ENCODE measurements around the gene PLCH1.

Gene PLCH1

DNA sequence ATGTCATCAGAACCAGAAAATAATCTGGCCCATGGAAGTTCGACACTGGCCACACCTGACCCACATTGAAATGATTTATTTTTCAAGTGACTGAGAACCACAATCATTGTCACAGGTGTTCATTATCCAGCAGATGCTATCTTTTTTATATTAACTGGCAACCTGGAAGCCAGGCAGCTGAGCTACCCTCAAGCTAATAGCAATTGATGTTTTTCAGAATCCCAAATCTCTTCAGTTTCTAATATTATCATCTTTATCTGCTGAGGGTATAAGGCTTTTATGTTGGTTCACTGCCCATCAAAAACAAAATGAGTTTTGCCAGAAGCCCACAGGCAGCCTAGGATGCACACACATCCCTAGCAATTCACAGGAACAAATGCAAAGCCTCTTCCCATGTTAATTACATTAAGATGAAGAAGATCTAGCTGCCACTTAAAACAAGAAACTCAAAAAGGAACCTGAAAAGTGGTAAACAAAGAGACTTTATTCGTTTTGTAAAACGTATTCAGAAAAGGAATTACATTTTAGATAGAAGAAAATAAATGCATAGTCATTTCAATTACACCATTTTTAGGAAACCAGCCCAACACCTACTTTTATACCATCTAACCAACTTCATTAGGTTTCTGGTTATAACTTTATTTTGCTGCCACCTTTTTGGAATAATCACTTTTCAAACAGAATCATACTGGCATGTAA lies 410.5 kb downstream of the PLCH1 start:
- DNase-seq, result no peak
- H3K36me3 ChIP-seq (replicated peaks), result no peaks in the 10 kb centered on the region
- H3K27me3 ChIP-seq (replicated peaks), result no peaks in the 10 kb centered on the region
- H3K27ac ChIP-seq, result no peak overlapping the region
- no peak overlapping the region for H3K4me3 ChIP-seq (ENCODE audit: low read depth, low read length)
- TF ChIP-seq, protein P1, sequence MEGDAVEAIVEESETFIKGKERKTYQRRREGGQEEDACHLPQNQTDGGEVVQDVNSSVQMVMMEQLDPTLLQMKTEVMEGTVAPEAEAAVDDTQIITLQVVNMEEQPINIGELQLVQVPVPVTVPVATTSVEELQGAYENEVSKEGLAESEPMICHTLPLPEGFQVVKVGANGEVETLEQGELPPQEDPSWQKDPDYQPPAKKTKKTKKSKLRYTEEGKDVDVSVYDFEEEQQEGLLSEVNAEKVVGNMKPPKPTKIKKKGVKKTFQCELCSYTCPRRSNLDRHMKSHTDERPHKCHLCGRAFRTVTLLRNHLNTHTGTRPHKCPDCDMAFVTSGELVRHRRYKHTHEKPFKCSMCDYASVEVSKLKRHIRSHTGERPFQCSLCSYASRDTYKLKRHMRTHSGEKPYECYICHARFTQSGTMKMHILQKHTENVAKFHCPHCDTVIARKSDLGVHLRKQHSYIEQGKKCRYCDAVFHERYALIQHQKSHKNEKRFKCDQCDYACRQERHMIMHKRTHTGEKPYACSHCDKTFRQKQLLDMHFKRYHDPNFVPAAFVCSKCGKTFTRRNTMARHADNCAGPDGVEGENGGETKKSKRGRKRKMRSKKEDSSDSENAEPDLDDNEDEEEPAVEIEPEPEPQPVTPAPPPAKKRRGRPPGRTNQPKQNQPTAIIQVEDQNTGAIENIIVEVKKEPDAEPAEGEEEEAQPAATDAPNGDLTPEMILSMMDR (IDR thresholded peaks at IDR 0.05; ENCODE audit: low read depth, low read length, missing control alignments), result no peak
- in situ Hi-C loops (cut with HindIII; ENCODE audit: low pct_ligation_motif_present, low sequenced_read_pairs), result no loop called here

DNA sequence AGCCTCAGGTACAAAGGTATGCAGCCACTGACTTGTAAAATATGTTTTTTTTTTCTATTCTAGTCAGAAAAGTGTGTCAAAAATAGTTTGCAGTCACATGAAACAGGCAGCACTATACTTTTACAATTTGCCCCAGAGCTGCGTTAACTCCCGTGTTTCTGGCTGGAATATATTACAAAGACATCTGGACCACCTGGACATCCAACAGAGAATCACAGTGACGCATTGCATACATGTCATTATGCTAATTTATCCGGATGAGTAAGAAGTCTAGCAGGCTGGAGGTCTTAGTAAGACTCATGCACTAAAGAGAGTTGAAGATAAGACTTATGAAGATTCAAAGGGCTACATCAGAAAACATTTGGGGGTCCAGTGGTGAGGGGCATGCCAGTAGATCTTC lies 412.2 kb downstream of the PLCH1 start:
- TF ChIP-seq, protein P1 (IDR thresholded peaks at IDR 0.05; ENCODE audit: low read depth, low read length, missing control alignments), result no peak
- in situ Hi-C loops (cut with HindIII; ENCODE audit: low pct_ligation_motif_present, low sequenced_read_pairs), result no loop called here

DNA sequence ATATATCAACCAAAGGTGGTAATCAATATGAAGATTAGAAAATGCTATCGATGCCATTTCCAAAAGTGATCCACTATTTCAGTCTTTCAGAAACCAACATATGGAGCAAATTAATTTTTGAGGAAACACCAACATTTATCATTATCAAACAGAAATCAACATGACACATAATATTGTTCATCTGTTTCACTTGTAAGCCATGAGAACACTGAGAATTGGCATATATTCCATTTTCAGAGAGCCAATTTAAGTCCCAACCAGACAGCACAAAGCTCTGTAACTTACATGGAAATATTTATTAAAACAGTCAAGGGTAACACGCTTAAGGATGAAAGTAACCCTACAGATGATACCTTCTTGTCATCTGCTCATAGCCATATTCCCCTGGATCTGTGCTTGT lies 413.8 kb downstream of the PLCH1 start:
- in situ Hi-C loops (cut with HindIII; ENCODE audit: low pct_ligation_motif_present, low sequenced_read_pairs), result no loop called here
- H3K36me3 ChIP-seq (replicated peaks), result no peaks in the 10 kb centered on the region
- DNase-seq, result no peak
- no peak overlapping the region for H3K27ac ChIP-seq
- TF ChIP-seq, protein P1 (IDR thresholded peaks at IDR 0.05; ENCODE audit: low read depth, low read length, missing control alignments), result no peak
- no peak overlapping the region for H3K4me3 ChIP-seq (ENCODE audit: low read depth, low read length)
- no peaks in the 10 kb centered on the region for H3K27me3 ChIP-seq (replicated peaks)

More for the DNA sequence above, 412.2 kb downstream of the PLCH1 start:
- H3K27ac ChIP-seq, result no peak overlapping the region
- H3K4me3 ChIP-seq (ENCODE audit: low read depth, low read length), result no peak overlapping the region
- DNase-seq, result no peak
- H3K36me3 ChIP-seq (replicated peaks), result no peaks in the 10 kb centered on the region
- H3K27me3 ChIP-seq (replicated peaks), result no peaks in the 10 kb centered on the region

DNA sequence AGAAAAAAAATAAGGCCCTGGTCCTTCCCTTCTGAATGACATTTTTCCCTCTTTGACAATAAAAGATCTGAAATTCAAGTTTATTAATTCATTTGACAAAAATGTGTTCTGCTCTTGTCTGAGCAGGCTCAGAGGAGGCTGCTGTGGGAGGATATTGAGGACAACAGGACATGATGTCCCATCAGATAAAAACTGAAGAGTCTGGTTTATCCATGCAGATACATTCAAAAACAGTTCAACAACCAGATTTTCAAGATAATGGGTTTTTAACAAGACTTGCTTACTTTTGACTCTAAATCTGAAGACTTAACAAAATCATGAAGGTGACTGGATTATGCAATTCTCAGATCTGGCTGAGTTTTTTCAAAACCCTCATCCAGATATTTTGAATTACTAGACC lies 414.5 kb downstream of the PLCH1 start:
- Histone ChIP-seq H3K27ac (no peak overlapping the region), H3K27me3 (replicated peaks) (no peaks in the 10 kb centered on the region), H3K36me3 (replicated peaks) (no peaks in the 10 kb centered on the region), H3K4me3 (ENCODE audit: low read depth, low read length) (no peak overlapping the region)
- in situ Hi-C loops (cut with HindIII; ENCODE audit: low pct_ligation_motif_present, low sequenced_read_pairs), result no loop called here
- TF ChIP-seq, protein P1 (IDR thresholded peaks at IDR 0.05; ENCODE audit: low read depth, low read length, missing control alignments), result no peak
- DNase-seq, result no peak

DNA sequence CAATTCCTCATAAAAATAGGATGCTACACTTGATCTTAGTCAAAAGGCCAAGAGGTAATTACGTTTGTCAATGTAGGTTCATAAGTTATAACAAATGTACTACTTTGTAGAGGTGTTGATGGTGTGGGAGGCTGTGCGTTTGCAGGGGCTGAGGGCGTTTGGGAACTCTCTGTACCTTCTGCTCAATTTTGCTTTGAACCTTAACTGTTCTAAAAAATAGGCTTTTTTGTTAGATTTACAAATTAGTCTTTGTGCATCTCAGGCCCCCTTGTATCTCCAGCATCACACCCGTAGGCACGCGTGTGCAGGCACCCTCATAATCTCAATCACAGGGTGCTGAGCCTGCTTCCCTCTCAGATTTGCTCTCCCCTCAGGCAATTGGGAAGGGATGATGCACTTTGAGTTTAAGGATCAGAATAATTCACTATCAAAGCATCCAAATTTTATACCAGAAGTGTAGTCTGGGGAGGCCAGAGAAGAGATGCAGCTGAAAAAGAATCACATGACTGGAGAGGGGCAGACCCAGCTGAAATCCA lies 415.3 kb downstream of the PLCH1 start:
- DNase-seq, result no peak
- in situ Hi-C loops (cut with HindIII; ENCODE audit: low pct_ligation_motif_present, low sequenced_read_pairs), result no loop called here
- Histone ChIP-seq H3K36me3 (replicated peaks) (no peaks in the 10 kb centered on the region), H3K4me3 (ENCODE audit: low read depth, low read length) (no peak overlapping the region), H3K27me3 (replicated peaks) (no peaks in the 10 kb centered on the region), H3K27ac (no peak overlapping the region)
- TF ChIP-seq, protein P1 (IDR thresholded peaks at IDR 0.05; ENCODE audit: low read depth, low read length, missing control alignments), result no peak

DNA sequence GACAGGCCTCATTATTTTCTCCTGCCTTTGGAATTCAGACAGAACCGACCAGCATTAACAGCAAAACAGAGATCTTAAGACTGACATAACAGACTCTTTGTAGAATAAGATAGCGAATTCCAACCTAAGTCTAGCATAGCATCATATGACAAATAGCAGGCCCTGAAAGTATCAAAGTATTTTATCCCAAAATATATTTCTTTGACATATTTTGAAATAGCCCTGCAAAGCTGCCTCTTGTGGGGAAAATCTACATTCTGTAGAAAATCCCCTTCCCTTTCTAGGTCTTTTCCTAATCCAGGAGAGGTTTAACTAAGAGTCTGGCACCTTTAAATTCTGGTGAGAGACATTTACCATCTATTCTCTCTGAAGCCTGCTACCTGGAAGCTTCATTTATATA lies 417.0 kb downstream of the PLCH1 start:
- TF ChIP-seq, protein P1 (IDR thresholded peaks at IDR 0.05; ENCODE audit: low read depth, low read length, missing control alignments), result no peak
- Histone ChIP-seq H3K36me3 (replicated peaks) (no peaks in the 10 kb centered on the region), H3K4me3 (ENCODE audit: low read depth, low read length) (no peak overlapping the region), H3K27me3 (replicated peaks) (no peaks in the 10 kb centered on the region), H3K27ac (no peak overlapping the region)
- no peak for DNase-seq
- in situ Hi-C loops (cut with HindIII; ENCODE audit: low pct_ligation_motif_present, low sequenced_read_pairs), result no loop called here

Data from brain microvascular endothelial cell (primary cell).